Adrenal gland (tissue), 5 donors: ENCODE measurements around the gene TEDC2.

Experiments used
- CTCF ChIP-seq, 6 experiments: fragments of 450-650 bp in 4 of 6; fragments of 200-600 bp in 2 of 6; sonication (generic) in 1 of 6; IDR thresholded peaks; 1 replicate in 5 of 6; 2 replicates in 1 of 6; pipeline versions ENCODE4 v1.5.1 to v1.8.0; 2016 to 2021; ENCODE audit warnings: antibody characterized with exemption in 6 of 6, mild to moderate bottlenecking in 2 of 6, moderate library complexity in 1 of 6
- POLR2A ChIP-seq, 2 donors: fragments of 450-650 bp; IDR thresholded peaks; one replicate each; pipeline ENCODE4 v1.6.1; 2017; ENCODE audit warnings: antibody characterized with exemption in 2 of 2, mild to moderate bottlenecking in 2 of 2, moderate library complexity in 1 of 2
- donor health status: DM: no; HTN: no; CAD: no.

GRCh38 chr16:2471653-2472487 is 12.0 kb downstream of the TEDC2 start:
- TF ChIP-seq CTCF (IDR thresholded peaks at IDR 0.05) = no peak
- no peak for TF ChIP-seq POLR2A (IDR thresholded peaks at IDR 0.05)
